Testis (tissue), 3 donors: ENCODE data around the gene TRANK1. TPM values are rescaled to one million over a fixed set of nuclear protein-coding genes. Genes with fewer than 3 reads are reported as not detected.

Source experiments
- DNase-seq: peaks from one replicate; pipeline ENCODE4 v3.0.0-alpha.2; 2019
- H3K27ac ChIP-seq, 2 donors: fragments of 200-600 bp; sonication (generic); one replicate each; pipeline ENCODE4 v1.5.1; 2019
- H3K27me3 ChIP-seq: fragments of 200-600 bp; sonication (generic); one replicate; pipeline ENCODE4 v1.5.1; 2019
- H3K36me3 ChIP-seq: fragments of 200-600 bp; sonication (generic); one replicate; pipeline ENCODE4 v1.5.1; 2017; ENCODE audit warnings: low read depth; ENCODE audit errors: missing control alignments
- H3K4me1 ChIP-seq: fragments of 200-600 bp; sonication (generic); one replicate; pipeline ENCODE4 v1.5.1; 2019
- H3K4me3 ChIP-seq, 2 donors: fragments of 200-600 bp; sonication (generic); one replicate each; pipeline ENCODE4 v1.5.1; 2017 to 2019
- H3K9me3 ChIP-seq: fragments of 200-600 bp; sonication (generic); one replicate; pipeline ENCODE4 v1.5.1; 2017
- CTCF ChIP-seq, 3 experiments: fragments of 450-650 bp in 2 of 3; fragments of 200-600 bp in 1 of 3; sonication (generic) in 1 of 3; IDR thresholded peaks; one replicate each; pipeline ENCODE4 v1.5.1; 2016 to 2019; ENCODE audit warnings: antibody characterized with exemption in 3 of 3, mild to moderate bottlenecking in 2 of 3, moderate library complexity in 1 of 3
- POLR2A ChIP-seq: fragments of 450-650 bp; IDR thresholded peaks from one replicate; pipeline ENCODE4 v1.6.1; 2017; ENCODE audit warnings: antibody characterized with exemption, mild to moderate bottlenecking, moderate library complexity
- WGBS, 2 donors: methylation state at CpG; one replicate each; pipeline ENCODE4 v1.1.5; 2018; 5-methylcytosine and 5-hydroxymethylcytosine counted together
- intact Hi-C: fragments of 100-400 bp; cut with DNase I; formaldehyde crosslinking; loops from one replicate; pipeline ENCODE4 v1.15.1; 2023; ENCODE audit warnings: low total_unique reads
- polyA plus RNA-seq: library from polyadenylated mRNA; stranded (reverse); fragments of 350-450 nt; fragmentation: Illumina TruSeq; extraction: RNeasy Lipid Tissue Mini Kit (QIAGEN cat#74804); gene quantifications from one replicate; pipeline ENCODE4 v1.2.3, GENCODE V29; 2014; ENCODE audit warnings: low read depth, low replicate concordance; ENCODE audit not compliant: insufficient read depth
- total RNA-seq, 2 donors: library from RNA; depleted of rRNA; stranded (reverse); fragments of >200 nt; gene quantifications; one replicate each; pipeline ENCODE4 v1.2.3, GENCODE V29; 2016

The TRANK1 gene
- total and polyA plus RNA-seq, 3 donors from 2014 or later: 7.5 to 11.0 (median 7.6) TPM

GRCh38 chr3:36911990-36912804 lies 32.7 kb downstream of the TRANK1 start:
- no peak overlapping the region for H3K27ac ChIP-seq
- no peak for DNase-seq

GRCh38 chr3:36909666-36910065 lies 35.2 kb downstream of the TRANK1 start:
- no peak for DNase-seq
- WGBS, 2 donors: 92 to 95% methylated on average over 1 of the region's 1 CpG
- Histone ChIP-seq H3K27ac (no peak overlapping the region), H3K36me3 (no peaks in the 10 kb centered on the region), H3K4me3 (no peak overlapping the region), H3K9me3 (no peaks in the 10 kb centered on the region), H3K27me3 (no peaks in the 10 kb centered on the region), H3K4me1 (no peaks in the 10 kb centered on the region)
- intact Hi-C loops: no loop called here
- TF ChIP-seq CTCF (IDR thresholded peaks at IDR 0.05): no peak
- no peak for TF ChIP-seq POLR2A

More at GRCh38 chr3:36911990-36912804, 32.7 kb downstream of the TRANK1 start:
- WGBS, 2 donors: 70 to 71% methylated on average over 4 of the region's 4 CpGs
- intact Hi-C loops: no loop called here
- Histone ChIP-seq H3K9me3 (no peaks in the 10 kb centered on the region), H3K4me3 (no peak overlapping the region), H3K4me1 (no peaks in the 10 kb centered on the region), H3K27me3 (no peaks in the 10 kb centered on the region), H3K36me3 (no peaks in the 10 kb centered on the region)
- TF ChIP-seq CTCF (IDR thresholded peaks at IDR 0.05) (no peak), POLR2A (no peak)

- H3K27ac ChIP-seq: peak overlapping the region in 1 of 2 donors; percentile 76
Observed at GRCh38 chr3:36909181-36909580, 35.7 kb downstream of the TRANK1 start.

GRCh38 chr3:36908647-36909180 lies 36.1 kb downstream of the TRANK1 start:
- intact Hi-C loops: no loop called here
- peak overlapping the region in 1 of 2 donors; percentile 76 for H3K27ac ChIP-seq

More at GRCh38 chr3:36909181-36909580, 35.7 kb downstream of the TRANK1 start:
- no peak for TF ChIP-seq CTCF (IDR thresholded peaks at IDR 0.05)
- no peak for TF ChIP-seq POLR2A
- Histone ChIP-seq H3K9me3 (no peaks in the 10 kb centered on the region), H3K4me3 (no peak overlapping the region), H3K36me3 (no peaks in the 10 kb centered on the region), H3K27me3 (no peaks in the 10 kb centered on the region), H3K4me1 (no peaks in the 10 kb centered on the region)
- intact Hi-C loops: no loop called here
- DNase-seq: no peak
- 80 to 91% methylated on average over 2 of the region's 2 CpGs for whole genome bisulfite sequencing, 2 donors

More at GRCh38 chr3:36908647-36909180, 36.1 kb downstream of the TRANK1 start:
- no peaks in the 10 kb centered on the region for H3K9me3 ChIP-seq
- no peaks in the 10 kb centered on the region for H3K27me3 ChIP-seq
- DNase-seq: no peak
- peak overlapping the region in 1 of 2 donors; percentile 54 for H3K4me3 ChIP-seq
- 53 to 86% methylated on average over 1 of the region's 1 CpG for WGBS, 2 donors
- no peaks in the 10 kb centered on the region for H3K4me1 ChIP-seq
- TF ChIP-seq CTCF (IDR thresholded peaks at IDR 0.05) (no peak), POLR2A (no peak)
- H3K36me3 ChIP-seq: no peaks in the 10 kb centered on the region
